K562 (cell line): ENCODE results near the gene ETS2. TPM values are rescaled to one million over a fixed set of nuclear protein-coding genes. Genes with fewer than 3 reads are reported as not detected.

Source experiments
- ATAC-seq: fragments of 200-7000 bp; cut with Tn5 transposase; 3 replicates; pipeline ENCODE4 v1.9.1; 2020; ENCODE audit warnings: moderate library complexity
- BruUV-seq: library from RNA; stranded (reverse); fragments of 400-500 nt; replicated peaks from 2 replicates; lab custom pipeline; 2021; lab: Mats Ljungman, UMichigan
- CTCF ChIA-PET: fragments of 300-600 bp; formaldehyde crosslinking; extraction: SDS; loops from one replicate; lab custom pipeline; 2021; ENCODE audit warnings: low intra/inter-chr PET ratio; lab: Yijun Ruan, JAX
- POLR2A ChIA-PET: fragments of 300-600, 350-650 bp; sonication (Branson Sonifier 250); formaldehyde crosslinking; extraction: SDS; loops from one replicate; lab custom pipeline; 2021; ENCODE audit warnings: antibody characterized with exemption, inconsistent platforms; lab: Yijun Ruan, JAX
- DNase-seq, 4 experiments: peaks; one replicate each; pipeline versions ENCODE4 v3.0.0 to v3.0.0-alpha.2; 2011 to 2018; ENCODE audit warnings: low spot score in 3 of 4, mixed read lengths in 3 of 4; ENCODE audit errors: extremely low read depth in 1 of 4
- FAIRE-seq: peaks from 2 replicates; lab custom pipeline; 2011; peaks lifted over from hg19 to GRCh38; lab: Jason Lieb, UNC
- H2AFZ ChIP-seq: 2 replicates; pipeline ENCODE4 v1.6.0; 2011; ENCODE audit warnings: low read depth, low read length, control low read depth, inconsistent platforms
- H3K27ac ChIP-seq: fragments of 200-600 bp; 3 replicates; pipeline ENCODE4 v1.8.0; 2011; ENCODE audit warnings: low read depth, mild to moderate bottlenecking, control low read depth, inconsistent platforms, low read length, moderate library complexity, mixed read lengths; ENCODE audit errors: extremely low read depth
- H3K27me3 ChIP-seq, 2 experiments: fragments of 300-600 bp in 1 of 2; 2 replicates in 1 of 2; 3 replicates in 1 of 2; pipeline versions ENCODE4 v1.6.0 to v1.8.0; 2011; ENCODE audit warnings: inconsistent platforms in 2 of 2, low read length in 2 of 2, mild to moderate bottlenecking in 1 of 2, mixed read lengths in 1 of 2, moderate library complexity in 1 of 2; ENCODE audit not compliant: control insufficient read depth in 2 of 2, insufficient read depth in 2 of 2
- H3K36me3 ChIP-seq: fragments of 300-600 bp; 3 replicates; pipeline ENCODE4 v1.8.0; 2011; ENCODE audit warnings: mild to moderate bottlenecking, low read length, inconsistent platforms; ENCODE audit not compliant: control insufficient read depth, insufficient read depth
- H3K4me1 ChIP-seq, 2 experiments: fragments of 200-600 bp in 1 of 2; replicated peaks in 1 of 2; 2 replicates in 1 of 2; 3 replicates in 1 of 2; pipeline versions ENCODE4 v1.5.1 to v1.8.0; 2011; ENCODE audit warnings: inconsistent platforms in 2 of 2, low read length in 2 of 2, mild to moderate bottlenecking in 1 of 2, mixed read lengths in 1 of 2, moderate library complexity in 1 of 2; ENCODE audit not compliant: control insufficient read depth in 2 of 2, insufficient read depth in 2 of 2
- H3K4me2 ChIP-seq: 2 replicates; pipeline ENCODE4 v1.6.1; 2011; ENCODE audit warnings: low read length, control low read depth, inconsistent platforms, mixed read lengths; ENCODE audit not compliant: insufficient read depth
- H3K4me3 ChIP-seq: fragments of 200-600 bp; sonication (generic), shearing (Covaris generic); 2 replicates; pipeline ENCODE4 v1.5.1; 2016; ENCODE audit warnings: control low read depth, inconsistent platforms
- H3K79me2 ChIP-seq: fragments of 200-600 bp; 3 replicates; pipeline ENCODE4 v1.8.0; 2011; ENCODE audit warnings: low read length, inconsistent platforms; ENCODE audit not compliant: control insufficient read depth, insufficient read depth
- H3K9ac ChIP-seq, 2 experiments: 2 replicates each; pipeline versions ENCODE4 v1.6.0 to v1.6.1; 2011; ENCODE audit warnings: low read depth in 2 of 2, low read length in 2 of 2, control low read depth in 1 of 2, inconsistent platforms in 1 of 2, mild to moderate bottlenecking in 1 of 2, mixed read lengths in 1 of 2; ENCODE audit not compliant: insufficient read depth in 1 of 2
- H3K9me1 ChIP-seq: one replicate; pipeline ENCODE4 v1.6.0; 2011; ENCODE audit warnings: inconsistent platforms, mild to moderate bottlenecking, low read length, moderate library complexity; ENCODE audit not compliant: control insufficient read depth, insufficient read depth
- H3K9me3 ChIP-seq: replicated peaks from 2 replicates; pipeline ENCODE4 v1.5.1; 2011; ENCODE audit warnings: low read depth, low read length, inconsistent platforms; ENCODE audit not compliant: control insufficient read depth, insufficient read depth
- H4K20me1 ChIP-seq: replicated peaks from 2 replicates; pipeline ENCODE4 v1.6.1; 2011; ENCODE audit warnings: low read length, inconsistent platforms, mixed read lengths; ENCODE audit not compliant: control insufficient read depth, insufficient read depth
- BHLHE40 ChIP-seq: IDR thresholded peaks from 2 replicates; pipeline ENCODE4 v1.6.1; 2011; ENCODE audit warnings: low read length, improper control_type of control experiment
- CBX1 ChIP-seq: sonication (generic); IDR thresholded peaks from 2 replicates; pipeline ENCODE4 v1.6.1; 2016; ENCODE audit warnings: antibody characterized with exemption, low read depth, mild to moderate bottlenecking
- ETS2 ChIP-seq: IDR thresholded peaks from 2 replicates; pipeline ENCODE4 v1.6.1; 2016; ENCODE audit warnings: borderline replicate concordance, missing genetic modification characterization, mild to moderate bottlenecking, moderate library complexity, missing compliant biosample characterization; ENCODE audit not compliant: poor library complexity, severe bottlenecking
- HLTF ChIP-seq: fragments of 450-650 bp; IDR thresholded peaks from 2 replicates; pipeline ENCODE4 v1.6.1; 2016
- HOXB6 ChIP-seq: fragments of 250-450 bp; sonication (Bioruptor Pico); IDR thresholded peaks from 2 replicates; pipeline ENCODE4 v1.5.1; 2022; ENCODE audit warnings: mild to moderate bottlenecking, borderline replicate concordance
- IFI16 ChIP-seq: fragments of 250-450 bp; sonication (Bioruptor Pico); IDR thresholded peaks from 2 replicates; pipeline ENCODE4 v2.1.2; 2022; ENCODE audit warnings: mild to moderate bottlenecking, inconsistent platforms
- ILF3 ChIP-seq: fragments of 450-650 bp; IDR thresholded peaks from 2 replicates; pipeline ENCODE4 v1.6.1; 2018; ENCODE audit warnings: antibody characterized with exemption, mild to moderate bottlenecking, moderate library complexity, borderline replicate concordance
- NFATC3 ChIP-seq: fragments of 450-650 bp; IDR thresholded peaks from 2 replicates; pipeline ENCODE4 v1.6.1; 2017; ENCODE audit warnings: mild to moderate bottlenecking
- NFXL1 ChIP-seq: fragments of 450-650 bp; formaldehyde crosslinking; IDR thresholded peaks from 2 replicates; pipeline ENCODE4 v1.4.0; 2021; ENCODE audit warnings: mild to moderate bottlenecking
- NR3C1 ChIP-seq: sonication (generic); formaldehyde crosslinking; IDR thresholded peaks from 2 replicates; pipeline ENCODE4 v1.8.1; 2022; ENCODE audit warnings: missing genetic modification reagents
- POLR2AphosphoS2 ChIP-seq: IDR thresholded peaks from 2 replicates; pipeline ENCODE4 v1.6.1; 2012; ENCODE audit warnings: low read length, improper control_type of control experiment
- POLR2G ChIP-seq: fragments of 200-400 bp; formaldehyde crosslinking; IDR thresholded peaks from 2 replicates; pipeline ENCODE4 v1.6.1; 2017; ENCODE audit warnings: low read depth, mild to moderate bottlenecking, antibody characterized with exemption, low read length, moderate library complexity
- PTBP1 ChIP-seq: fragments of 200-400 bp; formaldehyde crosslinking; IDR thresholded peaks from 2 replicates; pipeline ENCODE4 v1.6.1; 2017; ENCODE audit warnings: low read depth, low read length
- RBFOX2 ChIP-seq: fragments of 200-400 bp; formaldehyde crosslinking; IDR thresholded peaks from 2 replicates; pipeline ENCODE4 v1.6.1; 2017; ENCODE audit warnings: low read depth, mild to moderate bottlenecking, low read length, moderate library complexity
- SNIP1 ChIP-seq: fragments of 450-650 bp; IDR thresholded peaks from 2 replicates; pipeline ENCODE4 v1.7.1; 2017; ENCODE audit warnings: low read depth, mild to moderate bottlenecking
- SRSF1 ChIP-seq: fragments of 200-400 bp; formaldehyde crosslinking; IDR thresholded peaks from 2 replicates; pipeline ENCODE4 v1.6.1; 2017; ENCODE audit warnings: mild to moderate bottlenecking, low read depth, low read length, moderate library complexity
- TCF7 ChIP-seq: sonication (generic); IDR thresholded peaks from 2 replicates; pipeline ENCODE4 v1.6.1; 2016; ENCODE audit warnings: antibody characterized with exemption, borderline replicate concordance
- ZBTB17 ChIP-seq: fragments of 450-650 bp; formaldehyde crosslinking; IDR thresholded peaks from 2 replicates; pipeline ENCODE4 v1.4.0; 2020; ENCODE audit warnings: mild to moderate bottlenecking
- ZFP1 ChIP-seq: fragments of 450-650 bp; formaldehyde crosslinking; IDR thresholded peaks from 2 replicates; pipeline ENCODE4 v1.4.0; 2020; ENCODE audit warnings: mild to moderate bottlenecking, mixed read lengths
- ZNF76 ChIP-seq: fragments of 250-450 bp; sonication (Bioruptor Pico); IDR thresholded peaks from 2 replicates; pipeline ENCODE4 v1.4.0; 2020; ENCODE audit warnings: mild to moderate bottlenecking, moderate library complexity, borderline replicate concordance
- WGBS: fragments of 100-300 bp; shearing (Covaris generic); methylation state at CpG from one replicate; pipeline ENCODE4 v1.1.6; 2016; ENCODE audit warnings: low coverage, mixed read lengths; ENCODE audit not compliant: insufficient coverage; ENCODE audit errors: missing lambda C conversion rate; 5-methylcytosine and 5-hydroxymethylcytosine counted together
- in situ Hi-C: fragments of 300-500 bp; cut with MboI; formaldehyde crosslinking; loops from 4 replicates; pipeline ENCODE4 v1.15.0; 2018; ENCODE audit warnings: inconsistent platforms, mixed read lengths
- intact Hi-C: fragments of 100-400 bp; cut with micrococcal nuclease; formaldehyde crosslinking; loops from 2 replicates; pipeline ENCODE4 v1.14.2; 2022
- polyA plus RNA-seq, 8 experiments: library from polyadenylated mRNA; depleted of rRNA in 4 of 8; stranded (reverse) in 5 of 8; unstranded in 3 of 8; fragments of >200 nt; fragmentation: Nextera tagmentation in 2 of 8; fragmentation: Illumina TruSeq in 1 of 8; extraction: Ambion mirVana in 2 of 8; extraction: Trizol in 1 of 8; gene quantifications; 2 replicates each; pipeline versions ENCODE4 v1.2.1 to v1.2.3, GENCODE V29; 2011 to 2014; ENCODE audit warnings: inconsistent platforms in 1 of 8, missing spikeins in 1 of 8
- total RNA-seq, 7 experiments: library from RNA; depleted of rRNA in 6 of 7; stranded (reverse); fragments of >200 nt in 6 of 7; fragmentation: Illumina TruSeq in 2 of 7; extraction: Trizol in 2 of 7; gene quantifications; 2 replicates each; pipeline versions ENCODE4 v1.2.1 to v1.2.3, GENCODE V29; 2011 to 2021; ENCODE audit warnings: low replicate concordance in 1 of 7

ETS2 gene
- total and polyA plus RNA-seq, 9 of the 15 experiments (the other 6 are each of a cell fraction or from before 2014, with no cell fraction given), result 1.7 to 24.4 (median 12.2) TPM

GRCh38 chr21:38822778-38823238 lies 17.1 kb downstream of the ETS2 start:
- intact Hi-C loops (no loop called here), in situ Hi-C loops (no loop called here)
- H4K20me1 ChIP-seq, result no peaks in the 10 kb centered on the region
- ATAC-seq, result no peak; the same call in 2 of the 3 replicates
- H3K9me3 ChIP-seq, result no peaks in the 10 kb centered on the region
- no peak for FAIRE-seq
- no peaks in the 10 kb centered on the region for H3K79me2 ChIP-seq
- TF ChIP-seq ZNF76 (CRISPR knock-in tag) (no peak), CBX1 (no peak), POLR2G (peak; percentile 26; the same call in 1 of the 2 replicates), ZFP1 (CRISPR knock-in tag) (no peak), RBFOX2 (0 out of 2 replicates have a peak, but pooled peaks have one; percentile 20), NR3C1 (no peak)
- no peak overlapping the region for H3K27ac ChIP-seq
- no peak overlapping the region for H3K9ac ChIP-seq
- WGBS, result 97% methylated on average over 26 of the region's 26 CpGs
- H2AFZ ChIP-seq, result no peak overlapping the region
- POLR2A ChIA-PET, result interaction anchor here (0.6 to 4.9 kb wide), 6 partner anchors 9 to 491 kb away, joined by 3 to 38 read pairs (median 3); no protein-coding TSS in a partner anchor
- H3K4me2 ChIP-seq, result no peak overlapping the region
- H3K4me1 ChIP-seq, result no peaks in the 10 kb centered on the region
- no peak for DNase-seq
- no peaks in the 10 kb centered on the region for H3K27me3 ChIP-seq
- no peaks in the 10 kb centered on the region for H3K9me1 ChIP-seq
- CTCF ChIA-PET, result no interaction called here
- no peak overlapping the region for H3K4me3 ChIP-seq
- no TSS peak for BruUV-seq
- peaks cover 67% of the 10 kb centered on the region for H3K36me3 ChIP-seq

DNA sequence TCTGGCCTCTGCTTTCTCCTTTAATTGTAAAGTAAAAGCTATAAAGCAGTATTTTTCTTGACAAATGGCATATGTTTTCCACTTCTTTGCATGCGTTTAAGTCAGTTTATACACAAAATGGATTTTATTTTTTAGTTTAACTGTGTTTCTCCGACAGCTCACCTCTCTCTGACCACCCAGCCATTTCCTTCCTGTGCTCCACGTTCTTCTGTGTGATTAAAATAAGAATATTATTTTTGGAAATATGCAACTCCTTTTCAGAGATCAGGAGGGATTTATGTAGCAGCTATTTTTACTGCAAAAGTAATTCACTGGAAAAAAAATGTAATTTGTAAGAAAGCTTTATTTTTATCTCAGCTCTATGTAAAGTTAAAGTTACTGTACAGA lies 18.0 kb downstream of the ETS2 start:
- Histone ChIP-seq H3K79me2 (no peaks in the 10 kb centered on the region), H3K4me2 (no peak overlapping the region), H3K36me3 (peaks cover 58% of the 10 kb centered on the region), H3K9me3 (no peaks in the 10 kb centered on the region), H2AFZ (no peak overlapping the region), H3K27ac (no peak overlapping the region), H3K9ac (no peak overlapping the region), H3K27me3 (no peaks in the 10 kb centered on the region), H3K9me1 (no peaks in the 10 kb centered on the region), H3K4me1 (no peaks in the 10 kb centered on the region), H4K20me1 (no peaks in the 10 kb centered on the region), H3K4me3 (no peak overlapping the region)
- intact Hi-C loops (no loop called here), in situ Hi-C loops (no loop called here)
- no peak for DNase-seq
- BruUV-seq, result no TSS peak
- POLR2A ChIA-PET, result interaction anchor here (1.2 to 4.9 kb wide), 4 partner anchors 12 to 16 kb away, joined by 3 to 38 read pairs (median 6); no protein-coding TSS in a partner anchor
- no peak for ATAC-seq
- FAIRE-seq, result no peak
- CTCF ChIA-PET, result no interaction called here
- 77% methylated on average over 3 of the region's 3 CpGs for WGBS
- no peak for TF ChIP-seq TCF7
- no peak for TF ChIP-seq NFXL1 (CRISPR knock-in tag)
- TF ChIP-seq ILF3, result no peak
- no peak for TF ChIP-seq SRSF1
- TF ChIP-seq ZBTB17, result no peak
- no peak for TF ChIP-seq POLR2AphosphoS2
- TF ChIP-seq ETS2, result no peak
- no peak for TF ChIP-seq BHLHE40
- TF ChIP-seq HOXB6 (CRISPR knock-in tag), result no peak
- no peak for TF ChIP-seq PTBP1
- TF ChIP-seq NFATC3, result no peak
- no peak for TF ChIP-seq IFI16 (CRISPR knock-in tag)
- TF ChIP-seq HLTF, result no peak
- TF ChIP-seq SNIP1, result no peak
